Gastrocnemius medialis (tissue), 4 donors: Measurements from ENCODE around the gene THAP12. TPM values are rescaled to one million over a fixed set of nuclear protein-coding genes. Genes with fewer than 3 reads are reported as not detected.

Experiments
- ATAC-seq, 2 donors: fragments of 150-250 bp; one replicate each; pipeline ENCODE4 v1.9.1; 2016
- DNase-seq, 2 donors: peaks; one replicate each; pipeline ENCODE4 v3.0.0-alpha.2; 2019
- H3K27ac ChIP-seq, 4 donors: fragments of 200-600 bp; sonication (generic); 1 replicate in 1 of 4; 2 replicates in 3 of 4; pipeline ENCODE4 v1.5.1; 2016 to 2018; ENCODE audit warnings: mild to moderate bottlenecking in 2 of 4, moderate library complexity in 1 of 4
- H3K27me3 ChIP-seq, 3 donors: fragments of 200-600 bp; sonication (generic) in 2 of 3; 1 replicate in 1 of 3; 2 replicates in 2 of 3; pipeline versions ENCODE4 v1.5.1 to v1.6.0; 2016 to 2019; ENCODE audit warnings: mild to moderate bottlenecking in 1 of 3, moderate library complexity in 1 of 3
- H3K36me3 ChIP-seq, 2 donors: fragments of 200-600 bp; sonication (generic) in 1 of 2; one replicate each; pipeline ENCODE4 v1.5.1; 2017 to 2018
- H3K4me1 ChIP-seq, 2 donors: fragments of 200-600 bp; sonication (generic) in 1 of 2; one replicate each; pipeline ENCODE4 v1.5.1; 2016 to 2017; ENCODE audit warnings: mild to moderate bottlenecking in 2 of 2
- H3K4me3 ChIP-seq, 4 donors: fragments of 200-600 bp; sonication (generic) in 3 of 4; 1 replicate in 1 of 4; 2 replicates in 3 of 4; pipeline ENCODE4 v1.5.1; 2016 to 2019; ENCODE audit warnings: mild to moderate bottlenecking in 2 of 4
- H3K9me3 ChIP-seq, 3 donors: fragments of 200-600 bp; sonication (generic) in 2 of 3; 1 replicate in 1 of 3; 2 replicates in 2 of 3; pipeline ENCODE4 v1.5.1; 2016 to 2019
- POLR2A ChIP-seq, 2 donors: fragments of 450-650 bp; IDR thresholded peaks; one replicate each; pipeline ENCODE4 v1.6.1; 2017; ENCODE audit warnings: antibody characterized with exemption in 2 of 2, mild to moderate bottlenecking in 2 of 2, moderate library complexity in 2 of 2
- in situ Hi-C, 4 donors: fragments of 200-750 bp; cut with MboI; loops; one replicate each; pipeline versions ENCODE4 v1.15.0 to v1.8.0; 2017; ENCODE audit warnings: low sequenced_read_pairs in 4 of 4
- intact Hi-C: fragments of 100-400 bp; cut with DNase I; formaldehyde crosslinking; loops from one replicate; pipeline ENCODE4 v1.15.1; 2023; ENCODE audit warnings: low total_unique reads
- total RNA-seq, 4 donors: library from RNA; depleted of rRNA; stranded (reverse); fragments of >200 nt; gene quantifications; one replicate each; pipeline versions ENCODE4 v1.1.0 to v1.2.3, GENCODE V29; 2016
- TF ChIP-seq, protein P1 (sequence below), 5 experiments: fragments of 450-650 bp in 3 of 5; fragments of 200-600 bp in 2 of 5; sonication (generic) in 2 of 5; IDR thresholded peaks in 4 of 5; conservative IDR thresholded peaks in 1 of 5; 1 replicate in 4 of 5; 2 replicates in 1 of 5; pipeline ENCODE4 v1.5.1; 2016 to 2019; ENCODE audit warnings: antibody characterized with exemption in 5 of 5, mild to moderate bottlenecking in 3 of 5, moderate library complexity in 3 of 5

The THAP12 gene
- total RNA-seq, 4 donors from 2014 or later, result 24.5 to 35.3 (median 30.2) TPM

DNA sequence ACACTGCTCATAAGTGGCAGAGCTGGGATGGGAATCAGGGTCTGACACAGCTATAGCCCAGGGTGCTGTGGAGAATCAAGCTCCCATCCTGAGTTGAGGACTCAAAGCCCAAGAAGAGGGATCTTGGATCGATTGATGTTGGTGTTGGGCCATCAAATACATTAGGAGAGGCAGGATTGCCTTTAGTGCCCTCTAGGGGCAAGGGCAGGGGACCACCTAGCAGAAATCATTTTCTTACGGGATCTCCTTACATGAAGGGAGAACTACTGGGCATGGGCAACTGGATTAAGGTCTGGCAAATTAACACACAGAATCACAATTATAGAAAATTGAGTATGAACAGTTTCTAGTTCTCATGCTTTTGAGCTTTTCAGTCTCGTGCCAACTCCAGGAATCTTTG is 39.0 kb upstream of the THAP12 start:
- Histone ChIP-seq H3K4me1 (no peaks in the 10 kb centered on the region), H3K27ac (no peak overlapping the region), H3K4me3 (no peak overlapping the region), H3K36me3 (no peaks in the 10 kb centered on the region), H3K9me3 (no peaks in the 10 kb centered on the region), H3K27me3 (no peaks in the 10 kb centered on the region)
- in situ Hi-C loops, result no loop called here
- DNase-seq (no peak), ATAC-seq (no peak)
- intact Hi-C loops, result no loop called here
- TF ChIP-seq, protein P1, sequence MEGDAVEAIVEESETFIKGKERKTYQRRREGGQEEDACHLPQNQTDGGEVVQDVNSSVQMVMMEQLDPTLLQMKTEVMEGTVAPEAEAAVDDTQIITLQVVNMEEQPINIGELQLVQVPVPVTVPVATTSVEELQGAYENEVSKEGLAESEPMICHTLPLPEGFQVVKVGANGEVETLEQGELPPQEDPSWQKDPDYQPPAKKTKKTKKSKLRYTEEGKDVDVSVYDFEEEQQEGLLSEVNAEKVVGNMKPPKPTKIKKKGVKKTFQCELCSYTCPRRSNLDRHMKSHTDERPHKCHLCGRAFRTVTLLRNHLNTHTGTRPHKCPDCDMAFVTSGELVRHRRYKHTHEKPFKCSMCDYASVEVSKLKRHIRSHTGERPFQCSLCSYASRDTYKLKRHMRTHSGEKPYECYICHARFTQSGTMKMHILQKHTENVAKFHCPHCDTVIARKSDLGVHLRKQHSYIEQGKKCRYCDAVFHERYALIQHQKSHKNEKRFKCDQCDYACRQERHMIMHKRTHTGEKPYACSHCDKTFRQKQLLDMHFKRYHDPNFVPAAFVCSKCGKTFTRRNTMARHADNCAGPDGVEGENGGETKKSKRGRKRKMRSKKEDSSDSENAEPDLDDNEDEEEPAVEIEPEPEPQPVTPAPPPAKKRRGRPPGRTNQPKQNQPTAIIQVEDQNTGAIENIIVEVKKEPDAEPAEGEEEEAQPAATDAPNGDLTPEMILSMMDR (IDR thresholded peaks at IDR 0.05 in 4 of 5, conservative IDR thresholded peaks at IDR 0.05 in 1 of 5), result no peak
- TF ChIP-seq POLR2A (IDR thresholded peaks at IDR 0.05), result no peak

DNA sequence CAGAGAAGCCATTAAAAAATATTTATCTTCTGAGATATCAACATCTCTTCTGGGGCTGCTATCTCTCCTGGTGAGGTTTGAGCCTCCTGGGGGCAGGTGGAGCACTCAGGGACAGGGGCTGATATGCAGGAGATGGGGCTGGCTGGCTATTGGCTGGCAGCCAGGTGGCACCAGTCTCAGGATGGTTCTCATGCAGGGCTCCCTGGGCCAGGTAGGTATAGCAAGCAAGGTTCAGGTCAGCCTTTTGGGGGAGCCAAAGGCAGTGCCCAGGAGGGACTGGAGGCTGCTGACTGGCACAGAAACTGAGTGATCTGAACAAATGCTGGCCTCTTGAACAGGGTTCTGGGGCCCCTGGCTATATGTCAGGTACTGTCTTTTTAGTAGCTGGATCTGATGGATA is 34.1 kb upstream of the THAP12 start:
- H3K27ac ChIP-seq, result no peak overlapping the region
- H3K4me1 ChIP-seq, result no peaks in the 10 kb centered on the region
- no peak overlapping the region for H3K4me3 ChIP-seq
- in situ Hi-C loops, result no loop called here
- TF ChIP-seq, protein P1 (IDR thresholded peaks at IDR 0.05 in 4 of 5, conservative IDR thresholded peaks at IDR 0.05 in 1 of 5), result no peak
- TF ChIP-seq POLR2A (IDR thresholded peaks at IDR 0.05), result no peak
- DNase-seq (no peak), ATAC-seq (no peak)
- no peaks in the 10 kb centered on the region for H3K27me3 ChIP-seq
- no peaks in the 10 kb centered on the region for H3K9me3 ChIP-seq
- intact Hi-C loops, result no loop called here
- H3K36me3 ChIP-seq, result no peaks in the 10 kb centered on the region

DNA sequence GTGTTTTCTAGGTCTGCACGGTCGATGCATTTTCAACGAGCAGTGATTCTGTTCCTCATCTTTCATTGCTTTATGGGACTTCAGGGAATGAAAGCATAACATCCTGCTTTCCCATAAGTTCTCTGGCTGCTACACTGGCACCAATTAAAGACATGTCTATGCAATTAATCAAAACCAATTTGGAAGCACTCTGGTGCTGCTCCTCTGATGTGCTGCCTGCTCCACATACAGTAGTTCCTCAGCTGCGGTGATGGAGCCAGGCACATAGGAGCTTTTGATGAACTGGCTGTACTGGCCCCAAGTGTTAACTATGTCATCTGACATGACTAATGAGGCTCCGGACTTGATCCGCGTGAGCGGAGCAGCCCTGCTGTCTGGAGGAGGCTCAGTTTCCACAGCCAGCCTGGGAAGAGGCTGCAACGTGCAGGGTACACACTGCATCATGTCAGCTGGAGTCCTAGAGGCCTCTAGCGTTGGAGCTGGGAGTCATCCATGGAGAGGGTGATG is 30.0 kb upstream of the THAP12 start:
- Histone ChIP-seq H3K36me3 (no peaks in the 10 kb centered on the region), H3K27me3 (no peaks in the 10 kb centered on the region), H3K9me3 (no peaks in the 10 kb centered on the region), H3K4me3 (no peak overlapping the region), H3K4me1 (no peaks in the 10 kb centered on the region), H3K27ac (no peak overlapping the region)
- in situ Hi-C loops (no loop called here), intact Hi-C loops (no loop called here)
- no peak for DNase-seq
- no peak for ATAC-seq
- no peak for TF ChIP-seq POLR2A (IDR thresholded peaks at IDR 0.05)
- TF ChIP-seq, protein P1 (IDR thresholded peaks at IDR 0.05 in 4 of 5, conservative IDR thresholded peaks at IDR 0.05 in 1 of 5), result no peak

DNA sequence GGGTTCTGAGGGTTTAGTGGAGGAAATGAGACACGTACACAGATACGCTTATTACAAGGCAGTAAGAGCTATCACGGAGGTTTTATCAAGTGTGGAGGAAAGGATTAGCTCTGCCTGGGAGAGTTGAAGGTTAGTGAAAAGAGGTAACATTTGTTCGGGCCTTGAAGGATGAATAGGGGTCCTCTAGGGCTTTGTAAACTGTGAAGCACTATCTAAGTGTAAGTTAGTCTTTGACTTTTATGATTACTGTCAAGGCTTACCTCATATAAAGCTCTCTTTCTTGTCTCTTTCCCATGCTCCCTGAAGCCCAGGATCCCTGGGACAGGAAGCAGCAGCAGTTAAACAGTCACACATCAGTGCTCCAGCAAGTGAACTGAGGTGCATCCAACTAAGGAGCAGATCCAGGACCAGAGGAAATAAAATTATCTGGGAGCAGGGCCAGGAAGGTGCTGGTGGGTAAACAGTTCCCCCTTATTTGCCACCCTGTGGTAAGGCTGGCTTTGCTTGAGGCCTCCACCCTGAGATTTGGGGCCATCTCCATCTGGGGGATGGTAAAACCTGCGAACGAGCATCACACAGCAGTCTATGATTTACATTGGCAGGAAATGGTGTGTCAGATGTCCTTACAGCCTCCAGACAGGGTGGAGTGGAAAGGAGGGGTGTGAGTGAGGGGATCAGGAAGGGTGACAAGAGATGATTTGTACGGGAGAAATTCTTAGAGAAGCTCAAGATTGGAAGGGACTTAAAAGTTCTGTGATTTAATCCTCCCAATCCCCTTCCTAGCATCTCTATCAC is 27.4 kb upstream of the THAP12 start:
- Histone ChIP-seq H3K36me3 (no peaks in the 10 kb centered on the region), H3K9me3 (no peaks in the 10 kb centered on the region), H3K4me1 (no peaks in the 10 kb centered on the region), H3K4me3 (no peak overlapping the region), H3K27me3 (no peaks in the 10 kb centered on the region), H3K27ac (no peak overlapping the region)
- DNase-seq (no peak), ATAC-seq (no peak)
- intact Hi-C loops, result no loop called here
- in situ Hi-C loops, result no loop called here
- TF ChIP-seq, protein P1 (IDR thresholded peaks at IDR 0.05 in 4 of 5, conservative IDR thresholded peaks at IDR 0.05 in 1 of 5), result no peak
- TF ChIP-seq POLR2A (IDR thresholded peaks at IDR 0.05), result no peak
